BE2C (cell line): ENCODE results near the gene SNX25.

Experiments
- DNase-seq: peaks from one replicate; pipeline ENCODE4 v3.0.0-alpha.2; 2020
- H3K27me3 ChIP-seq: fragments of 250-450 bp; sonication (Bioruptor Pico); 2 replicates; pipeline ENCODE4 v1.5.1; 2020; ENCODE audit warnings: mild to moderate bottlenecking
- H3K36me3 ChIP-seq: fragments of 250-450 bp; sonication (Bioruptor Pico); 2 replicates; pipeline ENCODE4 v1.5.1; 2020; ENCODE audit warnings: mild to moderate bottlenecking
- H3K4me1 ChIP-seq: fragments of 250-450 bp; sonication (Bioruptor Pico); 2 replicates; pipeline ENCODE4 v1.5.1; 2020
- H3K4me3 ChIP-seq: 2 replicates; pipeline ENCODE4 v1.5.1; 2011; ENCODE audit warnings: low read depth, low read length
- H3K9me3 ChIP-seq: fragments of 250-450 bp; sonication (Bioruptor Pico); 2 replicates; pipeline ENCODE4 v1.5.1; 2020
- CTCF ChIP-seq: IDR thresholded peaks from 2 replicates; pipeline ENCODE4 v1.5.1; 2012; ENCODE audit warnings: mild to moderate bottlenecking, low read depth, low read length

SNX25 gene

GRCh38 chr4:185283723-185284122 lies 74.3 kb downstream of the SNX25 start:
- Histone ChIP-seq H3K4me3 (no peak overlapping the region), H3K4me1 (peaks cover 4% of the 10 kb centered on the region; the same call in 1 of the 2 replicates), H3K36me3 (no peaks in the 10 kb centered on the region), H3K27me3 (no peaks in the 10 kb centered on the region), H3K9me3 (no peaks in the 10 kb centered on the region)
- DNase-seq, result no peak
- no peak for TF ChIP-seq CTCF

GRCh38 chr4:185285632-185286393 lies 76.4 kb downstream of the SNX25 start:
- TF ChIP-seq CTCF, result no peak
- no peaks in the 10 kb centered on the region for H3K9me3 ChIP-seq
- H3K36me3 ChIP-seq, result no peaks in the 10 kb centered on the region
- no peak for DNase-seq
- H3K27me3 ChIP-seq, result no peaks in the 10 kb centered on the region
- peaks cover under 1% of the 10 kb centered on the region; the same call in 1 of the 2 replicates for H3K4me1 ChIP-seq
- H3K4me3 ChIP-seq, result no peak overlapping the region

- no peak for DNase-seq
- TF ChIP-seq CTCF, result no peak
- Histone ChIP-seq H3K4me3 (no peak overlapping the region), H3K36me3 (no peaks in the 10 kb centered on the region), H3K27me3 (no peaks in the 10 kb centered on the region), H3K9me3 (no peaks in the 10 kb centered on the region), H3K4me1 (no peaks in the 10 kb centered on the region)
These were observed 77.2 kb downstream of the SNX25 start for GRCh38 chr4:185286571-185286970.

GRCh38 chr4:185287031-185287430 lies 77.6 kb downstream of the SNX25 start:
- DNase-seq, result no peak
- Histone ChIP-seq H3K9me3 (no peaks in the 10 kb centered on the region), H3K27me3 (no peaks in the 10 kb centered on the region), H3K36me3 (no peaks in the 10 kb centered on the region), H3K4me3 (no peak overlapping the region), H3K4me1 (no peaks in the 10 kb centered on the region)
- no peak for TF ChIP-seq CTCF

GRCh38 chr4:185290018-185290607 lies 80.7 kb downstream of the SNX25 start:
- Histone ChIP-seq H3K4me1 (no peaks in the 10 kb centered on the region), H3K36me3 (no peaks in the 10 kb centered on the region), H3K27me3 (no peaks in the 10 kb centered on the region), H3K9me3 (no peaks in the 10 kb centered on the region), H3K4me3 (no peak overlapping the region)
- no peak for TF ChIP-seq CTCF
- no peak for DNase-seq

- DNase-seq, result no peak
- Histone ChIP-seq H3K27me3 (no peaks in the 10 kb centered on the region), H3K9me3 (no peaks in the 10 kb centered on the region), H3K4me1 (no peaks in the 10 kb centered on the region), H3K36me3 (no peaks in the 10 kb centered on the region), H3K4me3 (no peak overlapping the region)
- TF ChIP-seq CTCF, result no peak
These were observed 81.3 kb downstream of the SNX25 start for GRCh38 chr4:185290656-185291055.
